H9 (cell line): Measurements from ENCODE around the gene PDE4DIP. TPM values are rescaled to one million over a fixed set of nuclear protein-coding genes. Genes with fewer than 3 reads are reported as not detected.
"Not testable (repeated sequence)": the region's sequence is repeated elsewhere in the genome, so short reads cannot be mapped to it uniquely, and the experiment has no call there.

ENCODE experiments used
- DNase-seq: peaks from one replicate; pipeline ENCODE4 v3.0.0-alpha.2; 2017
- H2AFZ ChIP-seq: one replicate; pipeline ENCODE4 v1.6.1; 2013; ENCODE audit warnings: mild to moderate bottlenecking, low read length, control low read depth, moderate library complexity
- H2AK5ac ChIP-seq: 2 replicates; pipeline ENCODE4 v1.6.1; 2013; ENCODE audit warnings: low read length, control low read depth, mixed read lengths; ENCODE audit not compliant: insufficient read length
- H2BK120ac ChIP-seq: one replicate; pipeline ENCODE4 v1.6.1; 2013; ENCODE audit warnings: low read depth, mild to moderate bottlenecking, low read length, control low read depth, inconsistent platforms; ENCODE audit not compliant: poor library complexity, severe bottlenecking
- H2BK12ac ChIP-seq: 2 replicates; pipeline ENCODE4 v1.6.1; 2013; ENCODE audit warnings: low read length, control low read depth, mixed read lengths, low read depth; ENCODE audit not compliant: insufficient read length
- H2BK15ac ChIP-seq: 2 replicates; pipeline ENCODE4 v1.6.1; 2013; ENCODE audit warnings: low read depth, low read length, control low read depth
- H2BK20ac ChIP-seq: one replicate; pipeline ENCODE4 v1.6.1; 2013; ENCODE audit warnings: low read depth, mild to moderate bottlenecking, low read length, control low read depth, inconsistent platforms; ENCODE audit not compliant: poor library complexity, severe bottlenecking
- H2BK5ac ChIP-seq: 2 replicates; pipeline ENCODE4 v1.6.1; 2013; ENCODE audit warnings: low read length, control low read depth, mixed read lengths; ENCODE audit not compliant: insufficient read length
- H3K14ac ChIP-seq: 2 replicates; pipeline ENCODE4 v1.6.1; 2013; ENCODE audit warnings: low read length, control low read depth; ENCODE audit not compliant: insufficient read depth
- H3K18ac ChIP-seq: 2 replicates; pipeline ENCODE4 v1.6.1; 2013; ENCODE audit warnings: low read depth, mild to moderate bottlenecking, mixed read lengths, low read length, control low read depth; ENCODE audit not compliant: insufficient read length
- H3K23ac ChIP-seq: 2 replicates; pipeline ENCODE4 v1.6.1; 2013; ENCODE audit warnings: low read length, control low read depth, mixed read lengths, low read depth; ENCODE audit not compliant: insufficient read length
- H3K23me2 ChIP-seq: 2 replicates; pipeline ENCODE4 v1.6.1; 2013; ENCODE audit warnings: low read depth, mild to moderate bottlenecking, mixed read lengths, low read length, control low read depth; ENCODE audit not compliant: insufficient read length, poor library complexity, severe bottlenecking
- H3K27ac ChIP-seq: 2 replicates; pipeline ENCODE4 v1.5.1; 2013; ENCODE audit warnings: low read length, control low read depth, mixed read lengths, low read depth; ENCODE audit not compliant: insufficient read length
- H3K27me3 ChIP-seq: 2 replicates; pipeline ENCODE4 v1.6.1; 2013; ENCODE audit warnings: low read length, control low read depth, inconsistent platforms; ENCODE audit not compliant: insufficient read depth
- H3K4ac ChIP-seq: 2 replicates; pipeline ENCODE4 v1.6.1; 2013; ENCODE audit warnings: low read depth, mild to moderate bottlenecking, control low read depth, inconsistent platforms, low read length, moderate library complexity
- H3K4me1 ChIP-seq: 2 replicates; pipeline ENCODE4 v1.6.1; 2013; ENCODE audit warnings: low read length, control low read depth, inconsistent platforms; ENCODE audit not compliant: insufficient read depth
- H3K4me2 ChIP-seq: 2 replicates; pipeline ENCODE4 v1.6.1; 2013; ENCODE audit warnings: low read length, control low read depth, mixed read lengths; ENCODE audit not compliant: insufficient read length, insufficient read depth
- H3K56ac ChIP-seq: 2 replicates; pipeline ENCODE4 v1.6.1; 2013; ENCODE audit warnings: low read depth, mild to moderate bottlenecking, mixed read lengths, low read length, control low read depth; ENCODE audit not compliant: insufficient read length
- H3K79me1 ChIP-seq: 2 replicates; pipeline ENCODE4 v1.6.1; 2013; ENCODE audit warnings: low read depth, mild to moderate bottlenecking, moderate library complexity, low read length, control low read depth, inconsistent platforms; ENCODE audit not compliant: insufficient read depth, poor library complexity, severe bottlenecking
- H3K79me2 ChIP-seq: 2 replicates; pipeline ENCODE4 v1.6.1; 2013; ENCODE audit warnings: low read length, control low read depth, inconsistent platforms; ENCODE audit not compliant: insufficient read depth
- H3K9ac ChIP-seq: 2 replicates; pipeline ENCODE4 v1.6.1; 2013; ENCODE audit warnings: low read length, control low read depth, mixed read lengths; ENCODE audit not compliant: insufficient read length; ENCODE audit errors: extremely low read depth
- H3K9me3 ChIP-seq: one replicate; pipeline ENCODE4 v1.6.1; 2013; ENCODE audit warnings: low read depth, low read length, inconsistent platforms; ENCODE audit not compliant: control insufficient read depth
- H3T11ph ChIP-seq: one replicate; pipeline ENCODE4 v1.6.1; 2013; ENCODE audit warnings: mild to moderate bottlenecking, low read length, control low read depth, inconsistent platforms
- H4K20me1 ChIP-seq: one replicate; pipeline ENCODE4 v1.6.1; 2013; ENCODE audit not compliant: control insufficient read depth, insufficient read length, insufficient read depth
- H4K5ac ChIP-seq: 2 replicates; pipeline ENCODE4 v1.6.1; 2013; ENCODE audit warnings: low read depth, mild to moderate bottlenecking, mixed read lengths, low read length, control low read depth; ENCODE audit not compliant: insufficient read length
- H4K8ac ChIP-seq: replicated peaks from 2 replicates; pipeline ENCODE4 v1.6.1; 2013; ENCODE audit warnings: low read length, control low read depth, mixed read lengths, low read depth; ENCODE audit not compliant: insufficient read length
- H4K91ac ChIP-seq: 2 replicates; pipeline ENCODE4 v1.6.1; 2013; ENCODE audit warnings: low read depth, mild to moderate bottlenecking, moderate library complexity, mixed read lengths, low read length, control low read depth; ENCODE audit not compliant: insufficient read length
- H3K27ac Mint-ChIP-seq, 3 experiments: 2 replicates in 2 of 3; 3 replicates in 1 of 3; pipeline ENCODE4 v1.8.0; 2020 to 2021; ENCODE audit warnings: mixed read lengths in 3 of 3, mild to moderate bottlenecking in 1 of 3, moderate library complexity in 1 of 3
- H3K27me3 Mint-ChIP-seq: 2 replicates; pipeline ENCODE4 v1.8.0; 2021; ENCODE audit warnings: low read depth, mild to moderate bottlenecking, moderate library complexity, mixed read lengths
- H3K36me3 Mint-ChIP-seq, 3 experiments: 2 replicates in 2 of 3; 3 replicates in 1 of 3; pipeline ENCODE4 v1.8.0; 2020 to 2021; ENCODE audit warnings: low read depth in 3 of 3, mixed read lengths in 3 of 3; ENCODE audit not compliant: insufficient read depth in 1 of 3
- H3K4me1 Mint-ChIP-seq, 2 experiments: 2 replicates each; pipeline ENCODE4 v1.8.0; 2020; ENCODE audit warnings: mixed read lengths in 2 of 2
- H3K4me3 Mint-ChIP-seq, 2 experiments: 2 replicates in 1 of 2; 3 replicates in 1 of 2; pipeline ENCODE4 v1.8.0; 2020 to 2021; ENCODE audit warnings: mild to moderate bottlenecking in 2 of 2, mixed read lengths in 2 of 2, moderate library complexity in 1 of 2
- H3K9me3 Mint-ChIP-seq, 2 experiments: 2 replicates in 1 of 2; 3 replicates in 1 of 2; pipeline ENCODE4 v1.8.0; 2020; ENCODE audit warnings: mild to moderate bottlenecking in 2 of 2, mixed read lengths in 2 of 2, moderate library complexity in 1 of 2
- WGBS: extraction: QIAGEN DNeasy Blood & Tissue Kit; methylation state at CpG from one replicate; pipeline ENCODE4 v1.1.7; 2013; ENCODE audit warnings: missing lambda C conversion rate, low lambda C conversion rate, mixed read lengths; ENCODE audit not compliant: insufficient read length; ENCODE audit errors: extremely low coverage; 5-methylcytosine and 5-hydroxymethylcytosine counted together
- total RNA-seq: library from RNA; stranded (reverse); gene quantifications from 2 replicates; pipeline ENCODE4 v1.2.1, GENCODE V29; 2021

The PDE4DIP gene
- total RNA-seq, 1 experiment from 2014 or later, result 15.7 TPM

- not testable (repeated sequence) for H3K4me3 Mint-ChIP-seq, H3K23ac ChIP-seq, H3K27me3 Mint-ChIP-seq, H3K23me2 ChIP-seq, H4K5ac ChIP-seq, H3K9ac ChIP-seq, H3K79me1 ChIP-seq, H3K56ac ChIP-seq, H2AK5ac ChIP-seq, DNase-seq, H3K4me1 ChIP-seq, H4K20me1 ChIP-seq, H2BK20ac ChIP-seq, H3K14ac ChIP-seq, H3K4ac ChIP-seq, H3K4me2 ChIP-seq, H2BK15ac ChIP-seq, H4K91ac ChIP-seq, H3K27ac Mint-ChIP-seq, H2BK5ac ChIP-seq, H3K36me3 Mint-ChIP-seq, H3K9me3 Mint-ChIP-seq, H4K8ac ChIP-seq, H3K18ac ChIP-seq, H2AFZ ChIP-seq, H3K27me3 ChIP-seq, H2BK12ac ChIP-seq, H3K27ac ChIP-seq, H2BK120ac ChIP-seq, H3T11ph ChIP-seq, H3K4me1 Mint-ChIP-seq, H3K9me3 ChIP-seq, H3K79me2 ChIP-seq
- WGBS, result no CpG with 5 or more reads among the region's 3 CpGs
Observed at GRCh38 chr1:148935381-148936002, 91.3 kb downstream of the PDE4DIP start.

GRCh38 chr1:148942906-148943305 is 98.7 kb downstream of the PDE4DIP start:
- H4K20me1 ChIP-seq, H3T11ph ChIP-seq, DNase-seq, H3K18ac ChIP-seq, H3K56ac ChIP-seq, H3K9ac ChIP-seq, H2BK5ac ChIP-seq, H3K4me3 Mint-ChIP-seq, H3K27ac Mint-ChIP-seq, H3K27me3 ChIP-seq, H3K36me3 Mint-ChIP-seq, H2AK5ac ChIP-seq, H3K4me2 ChIP-seq, H4K8ac ChIP-seq, H3K23ac ChIP-seq, H4K91ac ChIP-seq, H3K4ac ChIP-seq, H4K5ac ChIP-seq, H3K4me1 ChIP-seq, H3K14ac ChIP-seq, H2BK12ac ChIP-seq, H2BK15ac ChIP-seq, H3K9me3 ChIP-seq, H3K4me1 Mint-ChIP-seq, H3K9me3 Mint-ChIP-seq, H2BK120ac ChIP-seq, H3K79me2 ChIP-seq, H3K23me2 ChIP-seq, H3K27me3 Mint-ChIP-seq, H3K79me1 ChIP-seq, H3K27ac ChIP-seq, H2AFZ ChIP-seq, H2BK20ac ChIP-seq: not testable (repeated sequence)
- no CpG with 5 or more reads among the region's 3 CpGs for WGBS
